Activated T-cell treated with anti-CD3 and anti-CD28 coated beads for 4 hours (primary cell): ENCODE measurements around the gene RPL22.

Experiments
- DNase-seq: peaks from one replicate; pipeline ENCODE4 v3.0.0-alpha.2; 2020

Gene RPL22

DNA sequence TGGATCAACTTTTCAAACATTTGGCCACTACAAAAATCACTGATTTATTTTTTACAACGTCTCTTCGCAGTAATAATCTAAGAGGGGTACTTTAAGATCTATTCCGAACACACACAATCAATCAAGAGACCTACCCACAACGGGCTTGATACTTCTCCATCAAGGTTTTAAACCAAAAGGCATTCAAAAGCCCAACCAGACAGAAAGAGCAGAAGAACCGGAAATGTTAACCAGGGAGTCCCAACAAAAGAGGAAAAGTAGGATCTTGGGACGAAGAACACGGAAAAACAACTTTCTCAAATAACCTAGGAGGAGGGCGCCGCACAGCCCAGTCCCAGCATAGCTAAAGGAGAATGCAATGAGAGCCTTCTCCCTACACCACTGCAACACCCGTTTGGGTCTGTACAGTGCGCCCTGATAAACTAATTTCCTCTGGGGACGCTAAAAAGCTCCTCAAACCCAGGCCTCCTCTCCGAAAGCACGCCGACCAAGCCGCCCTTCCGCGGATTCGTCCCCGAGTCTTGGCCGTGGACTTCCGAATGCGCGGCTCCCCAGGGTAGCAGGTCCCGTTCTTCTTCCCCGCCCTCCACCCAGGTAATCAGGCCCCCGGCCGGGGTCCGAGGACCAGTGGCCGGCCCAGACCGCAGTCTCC is 623 bp downstream of the RPL22 start:
- no peak for DNase-seq

- DNase-seq, result no peak
These were observed 1.5 kb downstream of the RPL22 start for GRCh38 chr1:6197746-6198427.

DNA sequence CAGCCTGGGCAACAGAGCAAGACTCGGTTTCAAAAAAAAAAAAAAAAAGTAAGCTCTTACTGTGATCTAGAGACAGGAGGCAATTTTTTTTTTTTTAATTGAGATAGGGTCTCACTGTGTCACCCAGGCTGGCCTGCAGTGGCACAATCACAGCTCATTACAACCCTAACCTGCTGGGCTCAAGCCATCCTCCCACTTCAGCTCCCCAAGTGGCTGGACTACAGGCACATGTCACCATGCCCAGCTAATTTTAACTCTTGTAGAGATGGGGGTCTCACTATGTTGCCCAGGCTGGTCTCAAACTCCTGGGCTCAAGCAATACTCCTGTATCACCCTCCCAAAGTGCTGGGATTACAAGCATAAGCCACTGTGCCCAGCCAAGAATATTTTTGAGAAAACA is 7.4 kb downstream of the RPL22 start:
- no peak for DNase-seq

DNA sequence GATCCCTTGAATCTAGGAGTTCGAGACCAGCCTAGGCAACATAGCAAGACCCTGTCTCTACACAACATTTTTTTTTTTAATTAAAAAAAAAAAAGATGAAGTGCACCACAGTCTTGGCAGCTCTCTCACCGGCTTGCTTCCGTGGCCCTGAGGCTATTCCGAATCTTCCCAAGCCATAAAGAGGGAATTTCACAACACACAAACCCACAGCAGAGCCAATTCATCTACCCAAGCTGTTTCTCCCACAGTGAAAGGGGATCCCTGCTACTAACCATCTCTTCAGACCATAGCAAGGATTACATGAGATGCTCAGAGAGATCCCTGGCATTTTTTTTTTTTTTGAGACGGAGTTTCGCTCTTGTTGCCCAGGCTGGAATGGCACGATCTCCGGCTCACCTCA is 10.9 kb downstream of the RPL22 start:
- no peak for DNase-seq

- DNase-seq, result no peak
These were observed 13.6 kb downstream of the RPL22 start for GRCh38 chr1:6185635-6186382.

GRCh38 chr1:6185151-6185550 is 14.2 kb downstream of the RPL22 start:
- DNase-seq, result no peak

DNA sequence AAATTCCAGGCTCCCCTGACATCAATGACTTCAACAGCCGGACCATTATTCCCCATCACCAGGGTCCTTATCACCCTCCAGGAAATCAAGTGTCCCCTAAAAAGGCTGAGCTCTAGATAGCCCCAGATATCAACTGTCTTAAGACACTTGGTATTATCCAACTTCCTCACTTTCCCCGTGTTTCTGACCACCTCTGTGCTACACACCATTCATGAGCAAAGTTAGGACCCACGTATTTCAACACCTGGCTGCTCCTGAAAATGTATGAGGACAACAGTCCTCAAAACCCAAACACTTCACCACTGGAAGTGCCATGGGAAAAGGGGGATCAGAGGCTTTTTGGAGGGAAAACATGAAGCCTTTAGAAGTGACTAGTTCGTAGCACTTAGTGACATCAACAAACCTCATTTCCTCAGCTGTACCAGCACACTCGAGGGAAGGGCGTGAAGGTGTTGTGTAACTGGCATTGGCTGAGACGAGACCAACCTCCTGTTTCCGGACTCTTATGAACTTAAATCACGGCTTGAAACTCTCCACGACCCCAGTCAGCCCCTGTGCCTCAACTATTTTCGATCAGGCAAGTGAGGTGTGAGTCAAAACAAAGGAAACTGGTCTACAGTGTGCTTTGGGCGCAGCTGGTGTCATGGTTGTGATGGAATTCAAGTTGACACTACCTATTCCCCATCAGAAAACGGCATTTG is 15.2 kb downstream of the RPL22 start:
- no peak for DNase-seq

DNA sequence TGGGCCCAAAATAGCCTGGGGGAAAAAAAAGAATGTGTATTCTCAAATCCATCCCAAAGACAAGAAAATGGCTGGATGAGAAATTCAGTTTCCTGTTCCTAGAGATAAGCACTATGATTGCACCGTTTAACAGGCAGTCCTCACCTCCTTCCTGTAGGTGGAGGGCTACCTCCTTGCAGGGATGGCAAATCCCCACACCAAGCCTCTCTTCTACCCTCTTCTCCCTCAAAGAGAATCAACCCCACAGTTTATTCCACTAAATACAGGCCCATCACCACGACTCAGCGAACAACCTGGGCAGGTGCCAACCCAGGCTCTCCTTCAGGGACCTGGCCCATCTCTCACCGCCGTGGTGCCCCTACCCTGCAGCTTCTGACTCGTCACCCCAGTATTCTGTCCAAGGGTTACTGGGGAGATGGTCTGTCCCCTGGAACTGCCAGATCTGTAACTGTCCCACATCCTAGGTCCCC is 15.8 kb downstream of the RPL22 start:
- DNase-seq, result no peak

DNA sequence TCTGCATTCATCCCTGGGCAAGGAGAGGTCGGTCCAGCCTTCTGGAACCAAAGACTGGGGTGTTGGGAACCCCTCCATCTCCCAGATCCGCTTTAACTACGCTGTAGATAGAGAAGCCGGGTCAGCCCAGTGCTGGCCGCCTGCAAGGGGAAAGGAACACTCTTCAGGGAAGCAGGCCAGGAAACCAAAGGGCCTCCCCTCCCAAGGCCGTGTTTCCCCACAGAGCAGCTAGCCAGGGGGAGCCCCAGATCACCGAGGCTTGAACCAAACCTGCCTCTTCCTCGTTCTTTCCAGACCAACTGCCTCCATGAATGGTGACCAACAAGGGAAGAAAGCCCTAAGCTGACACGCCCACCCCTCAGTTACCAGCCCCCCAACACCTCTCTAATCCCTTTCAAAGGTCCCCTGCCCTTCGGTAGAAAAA is 18.0 kb downstream of the RPL22 start:
- no peak for DNase-seq

- no peak for DNase-seq
These were observed 18.6 kb downstream of the RPL22 start for GRCh38 chr1:6180707-6181311.

DNA sequence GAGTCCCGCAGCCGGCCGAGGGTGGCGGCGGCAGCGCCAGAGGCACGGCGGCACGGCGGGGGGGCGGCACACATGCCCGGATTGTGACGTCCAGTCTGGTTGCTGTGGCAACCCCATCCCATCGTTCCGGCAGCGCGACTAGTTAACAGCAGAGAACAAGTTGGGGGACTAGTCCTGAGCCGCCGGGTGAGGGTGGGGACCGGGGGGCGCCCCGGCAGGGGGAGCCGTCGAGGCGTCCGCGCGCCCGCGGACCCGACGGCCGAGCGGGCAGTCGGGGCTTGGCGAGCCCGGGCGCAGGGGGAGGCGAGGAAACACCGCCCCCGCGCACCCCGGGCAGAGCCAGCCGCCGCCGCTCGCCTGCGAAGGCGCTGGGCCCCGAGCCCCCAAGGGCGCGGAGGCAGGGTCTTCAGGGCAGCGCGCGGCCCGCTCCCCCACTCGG is 19.1 kb downstream of the RPL22 start, which contains the start of gene CHD5:
Gene CHD5 (minus strand): TSS at position 54 of the 439 bp plus-strand sequence. CDS start 298 bp downstream, outside the sequence.
- no peak for DNase-seq

DNA sequence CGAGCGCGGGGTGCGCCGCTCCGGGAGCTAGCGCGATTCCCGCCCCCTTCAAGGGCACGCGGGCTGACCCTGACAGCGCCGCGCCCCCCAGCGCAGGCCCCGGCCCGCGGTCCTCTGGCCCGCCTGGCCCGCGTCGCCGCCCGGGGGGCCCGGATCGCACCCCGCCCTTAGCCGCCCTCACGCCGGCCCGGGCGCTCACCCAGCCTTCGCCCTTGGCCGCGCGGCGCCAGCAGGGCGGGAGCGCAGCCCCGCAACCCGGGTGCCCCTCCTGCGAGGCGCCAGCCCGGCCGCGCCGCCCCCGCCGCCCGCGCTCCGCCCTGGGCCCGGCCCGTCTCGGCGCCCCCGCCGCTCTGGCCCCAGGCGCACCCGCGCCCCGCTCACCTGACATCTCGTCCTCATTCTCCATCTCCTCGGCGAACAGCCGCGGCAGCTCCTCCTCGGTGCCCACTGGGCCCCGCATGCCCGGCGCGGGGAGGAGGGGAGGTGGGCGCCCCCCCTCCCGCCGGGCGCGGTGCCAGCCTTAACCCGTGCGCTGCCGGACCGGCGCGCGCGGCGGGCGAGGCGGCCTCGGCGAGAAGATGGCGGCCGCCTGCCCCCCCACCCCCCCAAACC is 19.7 kb downstream of the RPL22 start:
- DNase-seq, result no peak

GRCh38 chr1:6178751-6179563 is 20.4 kb downstream of the RPL22 start:
- DNase-seq, result no peak

- DNase-seq, result no peak
These were observed 21.6 kb downstream of the RPL22 start for GRCh38 chr1:6177681-6178380.

GRCh38 chr1:6176779-6177178 is 22.6 kb downstream of the RPL22 start:
- DNase-seq, result no peak

GRCh38 chr1:6175411-6175828 is 24.0 kb downstream of the RPL22 start:
- no peak for DNase-seq

- DNase-seq, result no peak
These were observed 24.6 kb downstream of the RPL22 start for GRCh38 chr1:6174621-6175410.

GRCh38 chr1:6172549-6172948 is 26.8 kb downstream of the RPL22 start:
- DNase-seq, result no peak

DNA sequence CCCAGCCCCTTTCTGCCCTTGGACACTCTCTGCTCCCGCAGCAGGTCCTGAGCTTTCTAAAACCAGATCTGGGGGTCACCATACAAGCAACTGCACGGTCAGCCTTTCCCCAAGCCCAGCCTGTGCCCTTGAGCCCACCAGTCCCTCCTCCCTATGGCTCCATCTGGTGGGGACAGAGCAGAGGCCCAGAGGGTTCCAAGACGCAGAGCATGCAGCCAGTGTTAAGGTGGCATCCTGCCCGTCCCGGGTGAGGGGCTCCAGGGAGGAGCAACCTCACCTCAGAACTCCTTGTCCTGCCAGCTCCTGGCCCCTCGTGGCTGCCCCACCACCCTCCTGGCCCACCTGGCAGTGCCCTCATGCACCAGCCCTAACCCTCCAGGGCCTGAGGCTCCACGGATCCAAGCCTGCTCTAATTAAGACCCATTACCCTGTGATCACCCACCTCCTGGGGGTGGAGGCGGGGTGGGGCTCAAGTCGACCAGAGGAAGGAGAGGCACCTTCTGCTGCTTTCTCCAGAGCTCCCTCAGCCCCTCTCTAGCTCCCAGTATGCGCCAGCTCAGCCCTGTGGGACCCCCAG is 27.8 kb downstream of the RPL22 start:
- no peak for DNase-seq
